Parathyroid adenoma (tissue), 2 donors: Measurements from ENCODE around the gene UFC1.

Source experiments
- H2AFZ ChIP-seq: fragments of 300-600 bp; sonication (generic); one replicate; pipeline ENCODE4 v1.7.0; 2017; ENCODE audit warnings: antibody characterized with exemption, mild to moderate bottlenecking
- H3K27ac ChIP-seq: fragments of 300-600 bp; sonication (generic); one replicate; pipeline ENCODE4 v1.7.0; 2017
- H3K27me3 ChIP-seq: fragments of 300-600 bp; sonication (generic); one replicate; pipeline ENCODE4 v1.7.0; 2017; ENCODE audit warnings: low read length; ENCODE audit not compliant: control insufficient read depth, insufficient read depth
- H3K36me3 ChIP-seq: fragments of 300-600 bp; sonication (generic); one replicate; pipeline ENCODE4 v1.7.0; 2017; ENCODE audit warnings: low read length; ENCODE audit not compliant: control insufficient read depth, insufficient read depth
- H3K4me1 ChIP-seq: fragments of 300-600 bp; sonication (generic); one replicate; pipeline ENCODE4 v1.7.0; 2017; ENCODE audit warnings: control low read depth
- H3K4me2 ChIP-seq: fragments of 300-600 bp; sonication (generic); one replicate; pipeline ENCODE4 v1.7.0; 2017; ENCODE audit warnings: low read length
- H3K4me3 ChIP-seq: fragments of 300-600 bp; sonication (generic); one replicate; pipeline ENCODE4 v1.7.0; 2017; ENCODE audit warnings: low read depth, low read length
- H3K79me2 ChIP-seq: fragments of 300-600 bp; sonication (generic); one replicate; pipeline ENCODE4 v1.7.0; 2017; ENCODE audit warnings: control low read depth
- H3K9ac ChIP-seq: fragments of 300-600 bp; sonication (generic); one replicate; pipeline ENCODE4 v1.7.0; 2017; ENCODE audit warnings: mild to moderate bottlenecking
- H3K9me3 ChIP-seq: fragments of 300-600 bp; sonication (generic); one replicate; pipeline ENCODE4 v1.7.0; 2017; ENCODE audit warnings: low read length; ENCODE audit not compliant: control insufficient read depth
- TF ChIP-seq, protein P1 (sequence below): fragments of 300-600 bp; sonication (generic); IDR thresholded peaks from one replicate; pipeline ENCODE4 v1.7.0; 2017; ENCODE audit warnings: antibody characterized with exemption, mild to moderate bottlenecking
- donor health status: primary hyperparathyroidism.

UFC1 gene

DNA sequence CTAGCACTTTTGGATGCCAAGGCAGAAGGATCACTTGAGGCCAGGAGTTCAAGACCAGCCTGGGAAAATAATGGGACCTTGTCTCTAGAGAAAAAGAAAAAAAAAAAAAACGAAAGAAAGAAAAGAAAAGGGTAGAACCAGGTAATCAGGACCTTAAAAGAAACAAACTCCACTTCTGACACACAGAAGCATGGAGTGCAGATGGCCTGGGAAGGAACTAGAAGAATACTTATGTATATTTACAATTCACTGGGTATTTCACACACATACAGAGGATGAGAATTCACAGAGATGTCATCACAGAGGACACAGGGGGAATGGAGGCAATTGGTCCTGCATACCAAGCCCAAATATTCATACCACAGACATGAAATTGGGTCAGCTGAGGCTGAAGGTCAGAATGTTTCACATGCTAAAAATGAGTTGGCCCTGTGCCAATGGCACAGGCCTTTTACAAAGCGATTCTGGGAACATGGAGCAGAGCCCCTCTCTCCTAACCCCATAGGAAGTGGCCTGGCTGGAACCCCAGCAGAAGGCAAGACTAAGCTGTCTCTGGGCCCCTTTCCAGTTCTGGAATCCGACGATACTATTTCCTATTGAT, 19.1 kb downstream of the UFC1 start:
- H2AFZ ChIP-seq: no peak overlapping the region
- no peak overlapping the region for H3K4me2 ChIP-seq
- no peaks in the 10 kb centered on the region for H3K27me3 ChIP-seq
- TF ChIP-seq, protein P1, sequence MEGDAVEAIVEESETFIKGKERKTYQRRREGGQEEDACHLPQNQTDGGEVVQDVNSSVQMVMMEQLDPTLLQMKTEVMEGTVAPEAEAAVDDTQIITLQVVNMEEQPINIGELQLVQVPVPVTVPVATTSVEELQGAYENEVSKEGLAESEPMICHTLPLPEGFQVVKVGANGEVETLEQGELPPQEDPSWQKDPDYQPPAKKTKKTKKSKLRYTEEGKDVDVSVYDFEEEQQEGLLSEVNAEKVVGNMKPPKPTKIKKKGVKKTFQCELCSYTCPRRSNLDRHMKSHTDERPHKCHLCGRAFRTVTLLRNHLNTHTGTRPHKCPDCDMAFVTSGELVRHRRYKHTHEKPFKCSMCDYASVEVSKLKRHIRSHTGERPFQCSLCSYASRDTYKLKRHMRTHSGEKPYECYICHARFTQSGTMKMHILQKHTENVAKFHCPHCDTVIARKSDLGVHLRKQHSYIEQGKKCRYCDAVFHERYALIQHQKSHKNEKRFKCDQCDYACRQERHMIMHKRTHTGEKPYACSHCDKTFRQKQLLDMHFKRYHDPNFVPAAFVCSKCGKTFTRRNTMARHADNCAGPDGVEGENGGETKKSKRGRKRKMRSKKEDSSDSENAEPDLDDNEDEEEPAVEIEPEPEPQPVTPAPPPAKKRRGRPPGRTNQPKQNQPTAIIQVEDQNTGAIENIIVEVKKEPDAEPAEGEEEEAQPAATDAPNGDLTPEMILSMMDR: no peak
- H3K79me2 ChIP-seq: peaks cover 2% of the 10 kb centered on the region
- no peak overlapping the region for H3K4me3 ChIP-seq
- H3K9me3 ChIP-seq: no peaks in the 10 kb centered on the region
- no peaks in the 10 kb centered on the region for H3K4me1 ChIP-seq
- no peak overlapping the region for H3K9ac ChIP-seq
- H3K27ac ChIP-seq: peak overlapping the region; percentile 44
- no peaks in the 10 kb centered on the region for H3K36me3 ChIP-seq

DNA sequence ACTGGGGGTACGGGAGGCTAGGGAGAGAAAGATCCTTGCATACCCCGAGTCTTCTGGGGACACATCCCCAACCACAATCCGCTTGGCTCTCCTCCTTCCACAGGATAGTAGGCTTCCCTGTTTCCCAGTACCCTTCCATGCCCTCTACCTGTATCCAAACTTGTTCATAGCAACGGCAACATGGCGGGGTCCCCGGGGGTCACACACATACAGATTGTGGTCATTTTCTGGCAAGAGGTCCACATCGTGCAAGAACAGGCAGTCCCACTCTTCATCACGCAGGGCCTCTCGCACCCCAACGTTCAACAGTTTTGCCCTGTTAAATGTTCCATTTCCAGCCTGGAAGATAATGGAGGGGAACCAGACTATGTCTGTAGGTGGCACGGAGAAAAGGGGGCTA, 19.9 kb downstream of the UFC1 start:
- no peak overlapping the region for H3K9ac ChIP-seq
- H3K27me3 ChIP-seq: no peaks in the 10 kb centered on the region
- no peak overlapping the region for H3K27ac ChIP-seq
- H3K4me2 ChIP-seq: no peak overlapping the region
- H3K4me3 ChIP-seq: no peak overlapping the region
- no peak overlapping the region for H2AFZ ChIP-seq
- no peaks in the 10 kb centered on the region for H3K9me3 ChIP-seq
- H3K79me2 ChIP-seq: peaks cover 4% of the 10 kb centered on the region
- peaks cover 3% of the 10 kb centered on the region for H3K4me1 ChIP-seq
- TF ChIP-seq, protein P1: no peak
- no peaks in the 10 kb centered on the region for H3K36me3 ChIP-seq

DNA sequence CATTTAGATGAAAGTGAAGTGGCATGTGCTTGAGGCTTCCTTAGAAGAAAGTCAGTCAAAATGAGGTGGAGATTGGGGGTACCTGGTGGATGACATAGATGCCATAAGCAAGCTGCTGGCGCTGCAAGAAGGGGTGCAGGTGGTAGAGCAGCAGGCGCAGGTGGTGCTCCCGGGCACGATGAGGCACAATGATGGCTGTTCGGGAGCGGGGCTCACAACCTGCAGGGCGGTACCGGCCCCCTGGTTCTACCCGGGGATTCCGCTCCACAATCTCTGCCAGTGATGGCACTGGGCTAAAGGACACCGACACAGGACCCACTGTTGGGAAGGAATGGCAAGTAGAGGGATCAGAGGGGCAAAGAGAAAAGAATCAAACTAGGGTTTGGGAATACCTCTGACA, 21.1 kb downstream of the UFC1 start:
- no peak overlapping the region for H3K27ac ChIP-seq
- no peaks in the 10 kb centered on the region for H3K27me3 ChIP-seq
- no peak overlapping the region for H3K4me3 ChIP-seq
- H3K4me1 ChIP-seq: peaks cover 3% of the 10 kb centered on the region
- TF ChIP-seq, protein P1: no peak
- H2AFZ ChIP-seq: no peak overlapping the region
- H3K36me3 ChIP-seq: no peaks in the 10 kb centered on the region
- no peak overlapping the region for H3K4me2 ChIP-seq
- no peak overlapping the region for H3K9ac ChIP-seq
- H3K79me2 ChIP-seq: peaks cover 4% of the 10 kb centered on the region
- no peaks in the 10 kb centered on the region for H3K9me3 ChIP-seq

DNA sequence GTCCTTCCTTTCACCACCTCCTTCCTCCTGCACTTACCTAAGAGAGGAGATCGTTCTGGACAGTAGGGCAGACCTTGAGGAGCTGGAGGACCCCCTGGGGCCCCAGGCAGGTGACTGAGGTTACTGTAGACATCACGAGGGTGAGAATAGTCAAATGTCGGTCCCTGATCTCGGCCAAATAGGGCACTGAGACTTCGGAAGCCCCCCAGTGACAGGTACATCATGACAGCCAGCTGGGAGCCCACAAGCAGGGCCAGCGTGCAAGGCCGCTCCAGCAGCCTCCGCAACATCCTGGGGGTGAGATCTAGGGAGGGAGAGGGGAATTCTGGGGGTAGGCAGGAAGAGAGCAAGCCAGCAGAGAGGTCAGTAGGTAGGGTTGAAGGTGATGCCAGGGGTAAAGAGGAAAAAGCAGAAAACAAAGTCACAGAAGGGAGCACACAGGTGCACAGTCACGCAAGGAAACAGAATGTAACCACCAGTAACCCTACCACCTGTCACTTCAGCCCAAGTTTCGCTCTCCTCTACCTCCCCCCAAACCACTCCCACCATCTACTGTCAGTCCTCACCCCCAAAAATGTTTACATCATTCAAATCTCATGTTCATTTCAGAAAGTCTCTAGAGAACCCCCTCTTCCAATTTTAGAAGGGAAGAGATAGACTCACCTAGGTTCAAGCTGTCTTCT, 22.1 kb downstream of the UFC1 start:
- H3K27ac ChIP-seq: no peak overlapping the region
- H3K4me1 ChIP-seq: peaks cover 3% of the 10 kb centered on the region

More for the DNA sequence above, 22.1 kb downstream of the UFC1 start:
- TF ChIP-seq, protein P1: no peak
- no peaks in the 10 kb centered on the region for H3K27me3 ChIP-seq
- peak overlapping the region; percentile 98 for H3K4me3 ChIP-seq
- no peaks in the 10 kb centered on the region for H3K9me3 ChIP-seq
- peak overlapping the region; percentile 100 for H3K4me2 ChIP-seq
- H3K9ac ChIP-seq: no peak overlapping the region
- no peaks in the 10 kb centered on the region for H3K36me3 ChIP-seq
- H2AFZ ChIP-seq: no peak overlapping the region
- peaks cover 4% of the 10 kb centered on the region for H3K79me2 ChIP-seq
